ENCODE measurements around the gene DDX52. TPM values are rescaled to one million over a fixed set of nuclear protein-coding genes. Genes with fewer than 3 reads are reported as not detected.

The DDX52 gene
- total and polyA plus RNA-seq, 2 of the 13 experiments (the other 11 are each of a cell fraction or from before 2014, with no cell fraction given), result 8.9 to 36.1 TPM

DNA sequence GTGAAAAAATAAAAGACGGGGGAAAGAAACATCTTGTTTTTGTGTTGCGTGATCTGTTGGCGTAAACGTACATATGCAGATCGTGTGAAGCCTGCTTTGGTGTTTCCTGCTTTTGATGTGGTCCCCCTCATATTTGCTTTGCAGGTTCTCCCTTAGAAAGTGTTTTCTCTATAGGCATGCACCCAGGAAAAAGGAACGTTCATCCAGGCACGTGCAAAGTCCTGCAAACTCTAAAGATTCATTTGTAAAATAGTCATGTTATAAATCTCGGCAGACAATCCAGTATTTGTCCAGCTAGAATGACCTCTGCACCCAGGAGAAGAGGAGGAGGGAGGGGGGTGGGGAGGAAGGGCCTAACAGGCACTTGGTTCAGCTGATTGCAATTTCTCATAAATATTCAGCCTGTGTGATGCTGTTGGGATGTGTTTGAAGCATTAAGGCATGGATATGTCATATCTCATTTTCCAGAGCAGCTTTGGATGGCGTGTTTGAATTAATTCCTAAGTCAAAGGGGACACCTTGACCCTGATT is 40.3 kb upstream of the DDX52 start (continued):
- TF ChIP-seq, protein P1, sequence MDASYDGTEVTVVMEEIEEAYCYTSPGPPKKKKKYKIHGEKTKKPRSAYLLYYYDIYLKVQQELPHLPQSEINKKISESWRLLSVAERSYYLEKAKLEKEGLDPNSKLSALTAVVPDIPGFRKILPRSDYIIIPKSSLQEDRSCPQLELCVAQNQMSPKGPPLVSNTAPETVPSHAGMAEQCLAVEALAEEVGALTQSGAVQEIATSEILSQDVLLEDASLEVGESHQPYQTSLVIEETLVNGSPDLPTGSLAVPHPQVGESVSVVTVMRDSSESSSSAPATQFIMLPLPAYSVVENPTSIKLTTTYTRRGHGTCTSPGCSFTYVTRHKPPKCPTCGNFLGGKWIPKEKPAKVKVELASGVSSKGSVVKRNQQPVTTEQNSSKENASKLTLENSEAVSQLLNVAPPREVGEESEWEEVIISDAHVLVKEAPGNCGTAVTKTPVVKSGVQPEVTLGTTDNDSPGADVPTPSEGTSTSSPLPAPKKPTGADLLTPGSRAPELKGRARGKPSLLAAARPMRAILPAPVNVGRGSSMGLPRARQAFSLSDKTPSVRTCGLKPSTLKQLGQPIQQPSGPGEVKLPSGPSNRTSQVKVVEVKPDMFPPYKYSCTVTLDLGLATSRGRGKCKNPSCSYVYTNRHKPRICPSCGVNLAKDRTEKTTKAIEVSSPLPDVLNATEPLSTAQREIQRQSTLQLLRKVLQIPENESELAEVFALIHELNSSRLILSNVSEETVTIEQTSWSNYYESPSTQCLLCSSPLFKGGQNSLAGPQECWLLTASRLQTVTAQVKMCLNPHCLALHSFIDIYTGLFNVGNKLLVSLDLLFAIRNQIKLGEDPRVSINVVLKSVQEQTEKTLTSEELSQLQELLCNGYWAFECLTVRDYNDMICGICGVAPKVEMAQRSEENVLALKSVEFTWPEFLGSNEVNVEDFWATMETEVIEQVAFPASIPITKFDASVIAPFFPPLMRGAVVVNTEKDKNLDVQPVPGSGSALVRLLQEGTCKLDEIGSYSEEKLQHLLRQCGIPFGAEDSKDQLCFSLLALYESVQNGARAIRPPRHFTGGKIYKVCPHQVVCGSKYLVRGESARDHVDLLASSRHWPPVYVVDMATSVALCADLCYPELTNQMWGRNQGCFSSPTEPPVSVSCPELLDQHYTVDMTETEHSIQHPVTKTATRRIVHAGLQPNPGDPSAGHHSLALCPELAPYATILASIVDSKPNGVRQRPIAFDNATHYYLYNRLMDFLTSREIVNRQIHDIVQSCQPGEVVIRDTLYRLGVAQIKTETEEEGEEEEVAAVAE (CRISPR knock-in tag; IDR thresholded peaks at IDR 0.05; ENCODE audit: borderline replicate concordance), result no peak
- no peak for TF ChIP-seq ZNF484 (CRISPR knock-in tag; IDR thresholded peaks at IDR 0.05; ENCODE audit: borderline replicate concordance, low read depth)
- peak; percentile 59; the same call in 1 of the 2 replicates for TF ChIP-seq FOSL2 (CRISPR knock-in tag; IDR thresholded peaks at IDR 0.05)
- TF ChIP-seq MED13 (CRISPR knock-in tag; IDR thresholded peaks at IDR 0.05), result no peak
- no peak for TF ChIP-seq THAP8 (CRISPR knock-in tag; IDR thresholded peaks at IDR 0.05; ENCODE audit: borderline replicate concordance)
- TF ChIP-seq RFX5 (IDR thresholded peaks at IDR 0.05; ENCODE audit: low read depth, low read length), result no peak
- TF ChIP-seq ZNF720 (CRISPR knock-in tag; IDR thresholded peaks at IDR 0.05), result no peak
- TF ChIP-seq NFYB (CRISPR knock-in tag; IDR thresholded peaks at IDR 0.05), result no peak
- no peak for TF ChIP-seq ZXDC (CRISPR knock-in tag; IDR thresholded peaks at IDR 0.05)
- no peak for TF ChIP-seq FOXA1 (IDR thresholded peaks at IDR 0.05)
- TF ChIP-seq FOXA1 (CRISPR knock-in tag; IDR thresholded peaks at IDR 0.05), result peak; percentile 80
- TF ChIP-seq, protein P2, sequence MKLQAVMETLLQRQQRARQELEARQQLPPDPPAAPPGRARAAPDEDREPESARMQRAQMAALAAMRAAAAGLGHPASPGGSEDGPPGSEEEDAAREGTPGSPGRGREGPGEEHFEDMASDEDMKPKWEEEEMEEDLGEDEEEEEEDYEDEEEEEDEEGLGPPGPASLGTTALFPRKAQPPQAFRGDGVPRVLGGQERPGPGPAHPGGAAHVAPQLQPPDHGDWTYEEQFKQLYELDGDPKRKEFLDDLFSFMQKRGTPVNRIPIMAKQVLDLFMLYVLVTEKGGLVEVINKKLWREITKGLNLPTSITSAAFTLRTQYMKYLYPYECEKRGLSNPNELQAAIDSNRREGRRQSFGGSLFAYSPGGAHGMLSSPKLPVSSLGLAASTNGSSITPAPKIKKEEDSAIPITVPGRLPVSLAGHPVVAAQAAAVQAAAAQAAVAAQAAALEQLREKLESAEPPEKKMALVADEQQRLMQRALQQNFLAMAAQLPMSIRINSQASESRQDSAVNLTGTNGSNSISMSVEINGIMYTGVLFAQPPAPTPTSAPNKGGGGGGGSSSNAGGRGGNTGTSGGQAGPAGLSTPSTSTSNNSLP (IDR thresholded peaks at IDR 0.05; ENCODE audit: low read depth, low read length), result no peak
- TF ChIP-seq ZNF574 (CRISPR knock-in tag; IDR thresholded peaks at IDR 0.05), result no peak
- TF ChIP-seq ZNF512 (CRISPR knock-in tag; IDR thresholded peaks at IDR 0.05), result no peak
- no peak for TF ChIP-seq ZNF674 (CRISPR knock-in tag; IDR thresholded peaks at IDR 0.05; ENCODE audit: low read depth)
- TF ChIP-seq CBX5 (CRISPR knock-in tag; IDR thresholded peaks at IDR 0.05; ENCODE audit: borderline replicate concordance), result no peak

Data from HepG2 (cell line).